Endothelial cell of umbilical vein (primary cell): ENCODE data around the gene LPCAT3. TPM values are rescaled to one million over a fixed set of nuclear protein-coding genes. Genes with fewer than 3 reads are reported as not detected.

ENCODE experiments used
- BruUV-seq: library from RNA; stranded (reverse); fragments of 400-500 nt; replicated peaks from 2 replicates; lab custom pipeline; 2021; lab: Mats Ljungman, UMichigan
- CTCF ChIA-PET: fragments of 300-600, 350-600 bp; sonication (Branson Sonifier 250); formaldehyde crosslinking; loops from one replicate; lab custom pipeline; 2021; ENCODE audit warnings: antibody characterized with exemption, inconsistent platforms; lab: Charles Lee
- POLR2A ChIA-PET: fragments of 300-600, 350-600 bp; sonication (Branson Sonifier 250); formaldehyde crosslinking; loops from one replicate; lab custom pipeline; 2021; ENCODE audit warnings: antibody characterized with exemption, inconsistent platforms; lab: Charles Lee
- DNase-seq: peaks from one replicate; pipeline ENCODE4 v3.0.0-alpha.2; 2011; ENCODE audit warnings: low read depth, low spot score
- FAIRE-seq: peaks from 2 replicates; lab custom pipeline; 2011; peaks lifted over from hg19 to GRCh38; lab: Jason Lieb, UNC
- H2AFZ ChIP-seq: 2 replicates; pipeline ENCODE4 v1.6.0; 2012; ENCODE audit warnings: low read depth, low read length, control low read depth, inconsistent platforms
- H3K27ac ChIP-seq: 2 replicates; pipeline ENCODE4 v1.5.1; 2011; ENCODE audit warnings: low read depth, mild to moderate bottlenecking, control low read depth, low read length, moderate library complexity; ENCODE audit not compliant: insufficient read depth
- H3K27me3 ChIP-seq, 2 experiments: 2 replicates each; pipeline versions ENCODE4 v1.6.0 to v1.6.1; 2011; ENCODE audit warnings: low read length in 2 of 2, mixed read lengths in 1 of 2; ENCODE audit not compliant: control insufficient read depth in 2 of 2, insufficient read depth in 2 of 2
- H3K36me3 ChIP-seq, 2 experiments: 2 replicates in 1 of 2; 3 replicates in 1 of 2; pipeline ENCODE4 v1.5.1; 2011; ENCODE audit warnings: low read length in 2 of 2, mild to moderate bottlenecking in 1 of 2, moderate library complexity in 1 of 2; ENCODE audit not compliant: control insufficient read depth in 2 of 2, insufficient read depth in 2 of 2; ENCODE audit errors: extremely low read depth in 1 of 2
- H3K4me1 ChIP-seq: 3 replicates; pipeline ENCODE4 v1.5.1; 2011; ENCODE audit warnings: mild to moderate bottlenecking, low read length; ENCODE audit not compliant: control insufficient read depth, insufficient read depth; ENCODE audit errors: extremely low read depth
- H3K4me2 ChIP-seq: 2 replicates; pipeline ENCODE4 v1.6.1; 2011; ENCODE audit warnings: low read length, control low read depth, mixed read lengths; ENCODE audit not compliant: insufficient read depth
- H3K4me3 ChIP-seq, 3 experiments: fragments of 200-600 bp in 1 of 3; sonication (generic), shearing (Covaris generic) in 1 of 3; replicated peaks in 1 of 3; 2 replicates each; pipeline ENCODE4 v1.5.1; 2011 to 2016; ENCODE audit warnings: control low read depth in 3 of 3, low read length in 3 of 3, mild to moderate bottlenecking in 2 of 3, inconsistent platforms in 1 of 3, low read depth in 1 of 3, moderate library complexity in 1 of 3; ENCODE audit not compliant: insufficient read depth in 1 of 3
- H3K79me2 ChIP-seq: 2 replicates; pipeline ENCODE4 v1.6.0; 2012; ENCODE audit warnings: low read length, inconsistent platforms; ENCODE audit not compliant: control insufficient read depth, insufficient read depth
- H3K9ac ChIP-seq: replicated peaks from 2 replicates; pipeline ENCODE3; 2011; ENCODE audit warnings: low read length, control low read depth; ENCODE audit not compliant: insufficient read depth; ENCODE audit errors: extremely low read depth
- H3K9me1 ChIP-seq: replicated peaks from 3 replicates; pipeline ENCODE4 v1.6.0; 2011; ENCODE audit warnings: mild to moderate bottlenecking, low read length; ENCODE audit not compliant: control insufficient read depth, insufficient read depth; ENCODE audit errors: extremely low read depth
- H3K9me3 ChIP-seq: replicated peaks from 2 replicates; pipeline ENCODE4 v1.5.1; 2012; ENCODE audit warnings: low read length, inconsistent platforms; ENCODE audit not compliant: control insufficient read depth, insufficient read depth
- H4K20me1 ChIP-seq: replicated peaks from 2 replicates; pipeline ENCODE3; 2011; ENCODE audit warnings: mild to moderate bottlenecking, low read length; ENCODE audit not compliant: control insufficient read depth, insufficient read depth; ENCODE audit errors: extremely low read depth
- CTCF ChIP-seq, 2 donors: IDR thresholded peaks; 1 replicate in 1 of 2; 2 replicates in 1 of 2; pipeline ENCODE4 v1.5.1; 2011; ENCODE audit warnings: low read length in 2 of 2, mild to moderate bottlenecking in 2 of 2, moderate library complexity in 2 of 2, control low read depth in 1 of 2, inconsistent platforms in 1 of 2, low read depth in 1 of 2; ENCODE audit not compliant: insufficient read depth in 1 of 2; ENCODE audit errors: extremely low read depth in 1 of 2
- EZH2 ChIP-seq: IDR thresholded peaks from 2 replicates; pipeline ENCODE4 v1.6.1; 2012; ENCODE audit warnings: borderline replicate concordance, low read depth, mild to moderate bottlenecking, moderate library complexity, low read length, inconsistent platforms; ENCODE audit not compliant: severe bottlenecking
- FOS ChIP-seq: IDR thresholded peaks from 2 replicates; pipeline ENCODE4 v1.6.1; 2011; ENCODE audit warnings: mild to moderate bottlenecking, low read length, moderate library complexity, borderline replicate concordance; ENCODE audit not compliant: insufficient read depth
- GATA2 ChIP-seq: IDR thresholded peaks from 2 replicates; pipeline ENCODE4 v1.7.0; 2011; ENCODE audit warnings: low read depth, mild to moderate bottlenecking, moderate library complexity, mixed read lengths, low read length; ENCODE audit not compliant: insufficient read length, insufficient read depth
- JUN ChIP-seq: IDR thresholded peaks from 2 replicates; pipeline ENCODE4 v1.6.1; 2011; ENCODE audit warnings: borderline replicate concordance, low read depth; ENCODE audit not compliant: insufficient read length, insufficient read depth
- MAX ChIP-seq: IDR thresholded peaks from 2 replicates; pipeline ENCODE4 v1.6.1; 2011; ENCODE audit not compliant: insufficient read depth, insufficient read length
- MYC ChIP-seq: IDR thresholded peaks from one replicate; pipeline ENCODE4 v1.6.1; 2011; ENCODE audit warnings: mild to moderate bottlenecking, low read depth, low read length
- POLR2A ChIP-seq: IDR thresholded peaks from 2 replicates; pipeline ENCODE4 v1.6.1; 2012; ENCODE audit warnings: low read depth, mild to moderate bottlenecking, control low read depth, low read length
- POLR2AphosphoS5 ChIP-seq: IDR thresholded peaks from 2 replicates; pipeline ENCODE4 v1.6.1; 2012; ENCODE audit warnings: low read depth, mild to moderate bottlenecking, control low read depth, low read length, moderate library complexity; ENCODE audit not compliant: insufficient read depth
- dilution Hi-C: fragments of 300-500 bp; cut with MboI; formaldehyde crosslinking; loops from one replicate; pipeline ENCODE4 v1.15.0; 2019; ENCODE audit warnings: low sequenced_read_pairs; ENCODE audit not compliant: extremely low pct_ligation_motif_present
- intact Hi-C: fragments of 100-400 bp; cut with micrococcal nuclease; formaldehyde crosslinking; loops from one replicate; pipeline ENCODE4 v1.10.0; 2022
- polyA plus RNA-seq, 4 experiments: library from polyadenylated mRNA; depleted of rRNA in 3 of 4; stranded (reverse) in 3 of 4; unstranded in 1 of 4; fragments of >200 nt; gene quantifications; 2 replicates each; pipeline versions ENCODE4 v1.2.1 to v1.2.3, GENCODE V29; 2011 to 2012; ENCODE audit warnings: missing spikeins in 1 of 4
- total RNA-seq: library from RNA; stranded (reverse); gene quantifications from 2 replicates; pipeline ENCODE4 v1.2.3, GENCODE V29; 2021

The LPCAT3 gene
- total and polyA plus RNA-seq, 2 donors (not counting 3 experiments of a cell fraction or from before 2014, with no cell fraction given), result 29.5 to 36.0 TPM

- ChIA-PET CTCF (no interaction called here), POLR2A (no interaction called here)
- Histone ChIP-seq H3K4me2 (no peak overlapping the region), H3K27ac (no peak overlapping the region), H3K79me2 (no peaks in the 10 kb centered on the region), H3K4me1 (no peaks in the 10 kb centered on the region), H2AFZ (no peak overlapping the region), H3K9ac (no peak overlapping the region), H3K9me3 (no peaks in the 10 kb centered on the region), H3K36me3 (peaks cover 10 to 27% of the 10 kb centered on the region in 2 experiments), H4K20me1 (no peaks in the 10 kb centered on the region), H3K9me1 (no peaks in the 10 kb centered on the region), H3K4me3 (no peak overlapping the region), H3K27me3 (no peaks in the 10 kb centered on the region)
- dilution Hi-C loops (no loop called here), intact Hi-C loops (no loop called here)
- DNase-seq (no peak), FAIRE-seq (no peak)
- no peak for TF ChIP-seq MYC
- no peak for TF ChIP-seq GATA2
- no peak for TF ChIP-seq MAX
- TF ChIP-seq JUN, result no peak
- no peak for TF ChIP-seq FOS
- no peak for TF ChIP-seq CTCF (IDR thresholded peaks at IDR 0.05; ENCODE audit: extremely low read depth in 1 of 2, insufficient read depth in 1 of 2, low read depth in 1 of 2, low read length in 2 of 2)
- TF ChIP-seq POLR2A, result no peak
- no peak for TF ChIP-seq POLR2AphosphoS5
- TF ChIP-seq EZH2, result no peak
- BruUV-seq, result no TSS peak
Observed at GRCh38 chr12:6980740-6981139, 37.5 kb downstream of the LPCAT3 start.
